Smooth muscle cell (in vitro differentiated cells): ENCODE measurements around the gene TUBGCP2. TPM values are rescaled to one million over a fixed set of nuclear protein-coding genes. Genes with fewer than 3 reads are reported as not detected.

ENCODE experiments used
- DNase-seq: peaks from one replicate; lab custom pipeline; 2025; ENCODE audit not compliant: unreplicated experiment; lab: John Stamatoyannopoulos, UW
- H2AFZ ChIP-seq: fragments of 200-600 bp; sonication (generic); 2 replicates; pipeline ENCODE4 v1.6.0; 2016; ENCODE audit warnings: antibody characterized with exemption, low read depth, mild to moderate bottlenecking
- H3F3A ChIP-seq: fragments of 200-600 bp; sonication (generic); 2 replicates; pipeline ENCODE4 v1.6.0; 2017; ENCODE audit warnings: antibody characterized with exemption, low read depth
- H3K27ac ChIP-seq: fragments of 200-600 bp; sonication (generic); 2 replicates; pipeline ENCODE4 v1.5.1; 2016; ENCODE audit warnings: low read depth, mild to moderate bottlenecking
- H3K27me3 ChIP-seq: fragments of 200-600 bp; sonication (generic); 2 replicates; pipeline ENCODE4 v1.6.1; 2016; ENCODE audit warnings: low read depth, mild to moderate bottlenecking
- H3K36me3 ChIP-seq: fragments of 200-600 bp; sonication (generic); 2 replicates; pipeline ENCODE4 v1.5.1; 2016; ENCODE audit warnings: low read depth
- H3K4me1 ChIP-seq: fragments of 200-600 bp; sonication (generic); 2 replicates; pipeline ENCODE4 v1.5.1; 2016; ENCODE audit warnings: low read depth
- H3K4me2 ChIP-seq: fragments of 200-600 bp; sonication (generic); 2 replicates; pipeline ENCODE4 v1.6.0; 2016; ENCODE audit warnings: mild to moderate bottlenecking
- H3K4me3 ChIP-seq: fragments of 200-600 bp; sonication (generic); 2 replicates; pipeline ENCODE4 v1.5.1; 2016; ENCODE audit warnings: mild to moderate bottlenecking
- H3K79me2 ChIP-seq: fragments of 200-600 bp; sonication (generic); 2 replicates; pipeline ENCODE4 v1.6.0; 2016; ENCODE audit warnings: low read depth, mild to moderate bottlenecking
- H3K9ac ChIP-seq: fragments of 200-600 bp; sonication (generic); 2 replicates; pipeline ENCODE4 v1.6.0; 2016; ENCODE audit warnings: low read depth
- H3K9me3 ChIP-seq: fragments of 200-600 bp; sonication (generic); replicated peaks from 2 replicates; pipeline ENCODE4 v1.5.1; 2016; ENCODE audit warnings: low read depth
- H4K20me1 ChIP-seq: fragments of 200-600 bp; sonication (generic); 2 replicates; pipeline ENCODE4 v1.6.0; 2016; ENCODE audit warnings: low read depth
- WGBS: methylation state at CpG from one replicate; pipeline ENCODE4 v1.1.7; 2016; ENCODE audit warnings: low lambda C conversion rate; 5-methylcytosine and 5-hydroxymethylcytosine counted together
- polyA plus RNA-seq: library from polyadenylated mRNA; unstranded; fragments of >200 nt; fragmentation: Nextera tagmentation; extraction: Ambion mirVana; gene quantifications from 2 replicates; pipeline ENCODE4 v1.2.1, GENCODE V29; 2016
- total RNA-seq: library from RNA; depleted of rRNA; stranded (reverse); fragments of >200 nt; gene quantifications from 2 replicates; pipeline ENCODE4 v1.2.3, GENCODE V29; 2014
- TF ChIP-seq, protein P1 (sequence below): fragments of 200-600 bp; sonication (generic); IDR thresholded peaks from 2 replicates; pipeline ENCODE4 v1.5.1; 2017; ENCODE audit warnings: borderline replicate concordance, mild to moderate bottlenecking, antibody characterized with exemption; ENCODE audit not compliant: insufficient read depth, poor library complexity, severe bottlenecking

TUBGCP2 gene
- total and polyA plus RNA-seq, 2 experiments from 2014 or later, result 39.5 to 40.5 TPM

GRCh38 chr10:133245439-133246235 is 63.0 kb downstream of the TUBGCP2 start:
- H3K9me3 ChIP-seq, result no peaks in the 10 kb centered on the region
- DNase-seq, result no peak
- H3K4me2 ChIP-seq, result no peak overlapping the region
- TF ChIP-seq, protein P1, sequence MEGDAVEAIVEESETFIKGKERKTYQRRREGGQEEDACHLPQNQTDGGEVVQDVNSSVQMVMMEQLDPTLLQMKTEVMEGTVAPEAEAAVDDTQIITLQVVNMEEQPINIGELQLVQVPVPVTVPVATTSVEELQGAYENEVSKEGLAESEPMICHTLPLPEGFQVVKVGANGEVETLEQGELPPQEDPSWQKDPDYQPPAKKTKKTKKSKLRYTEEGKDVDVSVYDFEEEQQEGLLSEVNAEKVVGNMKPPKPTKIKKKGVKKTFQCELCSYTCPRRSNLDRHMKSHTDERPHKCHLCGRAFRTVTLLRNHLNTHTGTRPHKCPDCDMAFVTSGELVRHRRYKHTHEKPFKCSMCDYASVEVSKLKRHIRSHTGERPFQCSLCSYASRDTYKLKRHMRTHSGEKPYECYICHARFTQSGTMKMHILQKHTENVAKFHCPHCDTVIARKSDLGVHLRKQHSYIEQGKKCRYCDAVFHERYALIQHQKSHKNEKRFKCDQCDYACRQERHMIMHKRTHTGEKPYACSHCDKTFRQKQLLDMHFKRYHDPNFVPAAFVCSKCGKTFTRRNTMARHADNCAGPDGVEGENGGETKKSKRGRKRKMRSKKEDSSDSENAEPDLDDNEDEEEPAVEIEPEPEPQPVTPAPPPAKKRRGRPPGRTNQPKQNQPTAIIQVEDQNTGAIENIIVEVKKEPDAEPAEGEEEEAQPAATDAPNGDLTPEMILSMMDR, result no peak
- no peak overlapping the region for H3K27ac ChIP-seq
- no peak overlapping the region for H3K9ac ChIP-seq
- H4K20me1 ChIP-seq, result no peaks in the 10 kb centered on the region
- H3K36me3 ChIP-seq, result no peaks in the 10 kb centered on the region
- 64% methylated on average over 26 of the region's 33 CpGs for WGBS
- peaks cover 2% of the 10 kb centered on the region for H3K4me1 ChIP-seq
- H3K27me3 ChIP-seq, result no peaks in the 10 kb centered on the region
- H3F3A ChIP-seq, result no peaks in the 10 kb centered on the region
- no peak overlapping the region for H3K4me3 ChIP-seq
- no peaks in the 10 kb centered on the region for H3K79me2 ChIP-seq
- no peak overlapping the region for H2AFZ ChIP-seq

DNA sequence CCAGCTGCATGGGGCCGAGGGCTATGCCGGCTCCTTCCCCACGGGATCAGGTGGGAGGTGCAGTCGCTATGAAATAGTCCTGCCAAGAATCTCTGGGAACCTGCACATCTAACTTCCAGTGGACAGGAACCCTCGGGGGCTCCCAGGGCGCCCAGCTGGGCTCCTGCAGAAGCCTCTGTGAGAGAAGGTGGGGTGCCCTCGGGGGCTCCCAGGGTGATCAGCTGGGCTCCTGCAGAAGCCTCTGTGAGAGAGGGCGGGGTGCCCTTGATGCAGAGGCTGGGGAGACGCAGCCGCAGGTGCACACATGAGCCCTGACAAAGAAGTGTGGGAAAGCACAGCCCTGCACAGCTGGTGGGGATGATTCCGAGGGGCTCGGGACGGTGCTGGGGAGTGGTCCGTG is 65.1 kb downstream of the TUBGCP2 start:
- peaks cover 14% of the 10 kb centered on the region for H3K27me3 ChIP-seq
- DNase-seq, result no peak
- no peaks in the 10 kb centered on the region for H3K36me3 ChIP-seq
- no peak overlapping the region for H3K9ac ChIP-seq
- peaks cover 5% of the 10 kb centered on the region for H3K4me1 ChIP-seq
- H4K20me1 ChIP-seq, result no peaks in the 10 kb centered on the region
- no peaks in the 10 kb centered on the region for H3K79me2 ChIP-seq
- no peak overlapping the region for H2AFZ ChIP-seq
- WGBS, result 88% methylated on average over 14 of the region's 14 CpGs
- no peak overlapping the region for H3K27ac ChIP-seq
- TF ChIP-seq, protein P1, result no peak
- no peak overlapping the region for H3K4me2 ChIP-seq
- H3K4me3 ChIP-seq, result no peak overlapping the region
- no peaks in the 10 kb centered on the region for H3K9me3 ChIP-seq
- no peaks in the 10 kb centered on the region for H3F3A ChIP-seq

GRCh38 chr10:133242611-133243356 is 65.9 kb downstream of the TUBGCP2 start:
- no peak overlapping the region for H3K9ac ChIP-seq
- H4K20me1 ChIP-seq, result no peaks in the 10 kb centered on the region
- no peaks in the 10 kb centered on the region for H3K36me3 ChIP-seq
- no peak for DNase-seq
- H3K9me3 ChIP-seq, result no peaks in the 10 kb centered on the region
- no peak overlapping the region for H3K4me3 ChIP-seq
- WGBS, result 94% methylated on average over 26 of the region's 27 CpGs
- TF ChIP-seq, protein P1, result no peak
- no peak overlapping the region for H3K4me2 ChIP-seq
- no peaks in the 10 kb centered on the region for H3K79me2 ChIP-seq
- H3K27me3 ChIP-seq, result peaks cover 22% of the 10 kb centered on the region
- H3F3A ChIP-seq, result no peaks in the 10 kb centered on the region
- peaks cover 13% of the 10 kb centered on the region for H3K4me1 ChIP-seq
- H2AFZ ChIP-seq, result no peak overlapping the region
- no peak overlapping the region for H3K27ac ChIP-seq
